ENCODE data around the gene FUT4.
"Not testable (repeated sequence)": the region's sequence is repeated elsewhere in the genome, so short reads cannot be mapped to it uniquely, and the experiment has no call there.

The FUT4 gene

GRCh38 chr11:94533696-94534630 is 9.8 kb upstream of the FUT4 start:
- no peak for DNase-seq

- no peak for DNase-seq
These were observed 7.3 kb upstream of the FUT4 start for GRCh38 chr11:94536386-94536785.

- no peak for DNase-seq
These were observed 6.6 kb upstream of the FUT4 start for GRCh38 chr11:94537031-94537600.

- no peak for DNase-seq
These were observed 4.3 kb upstream of the FUT4 start for GRCh38 chr11:94539420-94539819.

- peak; percentile 1 for DNase-seq
These were observed 1.0 kb downstream of the FUT4 start for GRCh38 chr11:94544646-94545263.

GRCh38 chr11:94545264-94546161 is 1.8 kb downstream of the FUT4 start:
- no peak for DNase-seq

GRCh38 chr11:94546162-94546470 is 2.4 kb downstream of the FUT4 start:
- no peak for DNase-seq

GRCh38 chr11:94546886-94547285 is 3.2 kb downstream of the FUT4 start:
- DNase-seq = no peak

- no peak for DNase-seq
These were observed 5.4 kb downstream of the FUT4 start for GRCh38 chr11:94549146-94549545.

GRCh38 chr11:94550513-94550912 is 6.8 kb downstream of the FUT4 start:
- DNase-seq = no peak

- no peak for DNase-seq
These were observed 10.2 kb downstream of the FUT4 start for GRCh38 chr11:94553938-94554337.

GRCh38 chr11:94555752-94556329 is 12.1 kb downstream of the FUT4 start:
- not testable (repeated sequence) for DNase-seq

- DNase-seq = no peak
These were observed 13.7 kb downstream of the FUT4 start for GRCh38 chr11:94557421-94557820.

GRCh38 chr11:94557992-94558391 is 14.3 kb downstream of the FUT4 start:
- DNase-seq = no peak

- DNase-seq = no peak
These were observed 14.7 kb downstream of the FUT4 start for GRCh38 chr11:94558468-94558867.

- no peak for DNase-seq
These were observed 15.2 kb downstream of the FUT4 start for GRCh38 chr11:94558932-94559331.

- no peak for DNase-seq
These were observed 15.6 kb downstream of the FUT4 start for GRCh38 chr11:94559361-94559760.

- DNase-seq = no peak
These were observed 17.1 kb downstream of the FUT4 start for GRCh38 chr11:94560834-94561233.

- no peak for DNase-seq
These were observed 19.6 kb downstream of the FUT4 start for GRCh38 chr11:94563176-94563847.

- no peak for DNase-seq
These were observed 20.2 kb downstream of the FUT4 start for GRCh38 chr11:94563848-94564467.

- no peak for DNase-seq
These were observed 23.5 kb downstream of the FUT4 start, which contains the start of gene PIWIL4 for GRCh38 chr11:94567181-94567670. TSS of gene PIWIL4 (plus strand) at chr11:94567368. CDS start at chr11:94567519, 151 bp downstream.
